Measurements from ENCODE around the gene TRABD. TPM values are rescaled to one million over a fixed set of nuclear protein-coding genes. Genes with fewer than 3 reads are reported as not detected.
"Not testable (repeated sequence)": the region's sequence is repeated elsewhere in the genome, so short reads cannot be mapped to it uniquely, and the experiment has no call there.

The TRABD gene
- polyA plus RNA-seq, 3 donors: 17.5 to 31.3 (median 29.6) TPM

- DNase-seq (ENCODE audit: extremely low read depth in 1 of 11, low read depth in 9 of 11, low spot score in 4 of 11): no peak
These were observed 8.5 kb downstream of the TRABD start for GRCh38 chr22:50194037-50194805.

GRCh38 chr22:50196256-50196655 lies 10.5 kb downstream of the TRABD start:
- DNase-seq (ENCODE audit: extremely low read depth in 1 of 11, low read depth in 9 of 11, low spot score in 4 of 11): no peak

GRCh38 chr22:50197000-50197800 lies 11.5 kb downstream of the TRABD start:
- DNase-seq (ENCODE audit: extremely low read depth in 1 of 11, low read depth in 9 of 11, low spot score in 4 of 11): no peak

- no peak for DNase-seq (ENCODE audit: extremely low read depth in 1 of 11, low read depth in 9 of 11, low spot score in 4 of 11)
These were observed 12.3 kb downstream of the TRABD start for GRCh38 chr22:50197856-50198623.

DNA sequence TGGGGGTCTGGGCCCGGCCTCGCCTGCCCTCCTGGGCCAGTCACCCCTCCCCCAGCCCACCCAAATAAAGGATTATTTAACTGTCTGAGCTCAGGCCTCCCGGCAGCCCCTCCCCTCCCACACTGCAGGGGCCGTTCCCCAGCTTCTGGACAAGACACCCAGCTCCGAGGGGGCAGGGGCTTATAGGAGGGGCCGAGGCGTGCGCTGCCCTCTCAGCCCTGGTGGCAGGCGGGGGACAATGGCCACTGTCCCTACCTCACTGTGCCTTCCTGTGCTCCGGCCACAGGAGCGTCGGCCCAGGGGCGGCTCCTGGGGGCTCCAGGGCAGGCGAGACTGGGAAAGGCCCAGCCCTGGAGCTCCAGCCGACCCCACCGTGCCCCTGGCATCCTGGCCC lies 12.9 kb downstream of the TRABD start:
- no peak for DNase-seq (ENCODE audit: extremely low read depth in 1 of 11, low read depth in 9 of 11, low spot score in 4 of 11)

DNA sequence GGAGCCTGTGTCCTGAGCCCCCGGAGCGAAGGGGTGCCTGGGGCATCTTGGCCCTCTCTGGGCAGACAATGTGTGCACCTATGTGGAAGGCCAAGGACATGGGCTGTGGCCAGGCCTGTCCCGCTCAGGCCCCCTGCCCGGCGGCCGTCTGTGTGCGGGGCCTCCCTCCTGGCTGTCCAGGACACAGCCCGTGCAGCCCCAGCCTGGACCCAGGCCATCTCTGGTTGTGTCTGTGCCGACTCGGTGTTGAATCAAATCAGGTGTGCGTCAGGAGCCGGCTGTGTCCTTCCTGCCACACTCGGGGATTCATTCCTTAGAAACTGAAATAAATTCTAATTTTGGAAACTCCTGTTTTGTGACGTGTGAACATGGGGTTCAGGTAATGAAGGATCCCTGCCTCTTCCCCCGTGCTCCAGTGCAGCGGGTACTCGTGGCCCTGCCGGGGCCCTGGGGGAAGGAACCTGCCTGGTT lies 13.6 kb downstream of the TRABD start:
- no peak for DNase-seq (ENCODE audit: extremely low read depth in 1 of 11, low read depth in 9 of 11, low spot score in 4 of 11)

GRCh38 chr22:50199829-50200460 lies 14.2 kb downstream of the TRABD start:
- DNase-seq (ENCODE audit: extremely low read depth in 1 of 11, low read depth in 9 of 11, low spot score in 4 of 11): no peak

DNA sequence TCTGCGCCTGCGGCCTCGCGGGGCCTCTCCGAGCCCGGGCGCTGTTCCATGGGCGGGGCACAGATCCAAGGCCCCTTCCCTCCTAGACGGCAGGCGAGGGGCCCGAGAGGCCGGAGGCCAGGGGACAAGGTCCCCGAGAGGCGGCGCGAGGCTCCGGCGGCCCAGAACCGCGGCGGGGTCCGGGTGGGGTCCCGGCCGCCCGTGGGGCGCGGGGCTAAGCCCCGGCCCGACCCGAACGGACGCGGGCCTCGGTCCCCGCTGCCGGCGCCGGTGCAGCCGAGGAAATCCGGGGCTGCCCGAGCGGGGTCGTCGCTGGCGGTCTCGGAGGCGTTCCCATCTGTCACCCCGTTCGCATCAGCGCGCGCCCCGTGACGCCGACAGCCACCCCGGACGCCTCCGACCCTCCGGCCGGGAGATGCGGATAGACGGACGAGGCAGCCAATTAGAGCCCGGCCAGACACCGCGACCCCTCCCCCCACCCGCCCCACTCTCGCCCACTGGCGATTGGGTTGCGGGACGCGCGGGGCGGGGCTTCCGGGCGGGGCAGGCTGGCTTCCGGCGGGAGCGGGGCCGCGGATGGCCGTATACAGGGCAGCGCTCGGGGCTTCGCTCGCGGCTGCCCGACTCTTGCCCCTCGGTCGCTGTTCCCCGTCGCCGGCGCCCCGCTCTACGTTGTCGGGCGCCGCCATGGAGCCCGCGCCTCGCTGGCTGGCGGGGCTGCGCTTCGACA lies 14.9 kb downstream of the TRABD start, which contains the start of gene SELENOO:
TSS of gene SELENOO (plus strand) at position 551 of the 730 bp plus-strand sequence. CDS start at position 577, 26 bp downstream.
- DNase-seq (ENCODE audit: extremely low read depth in 1 of 11, low read depth in 9 of 11, low spot score in 4 of 11): peak in 9 of 11 donors; percentile 64 to 89 (median 84)

GRCh38 chr22:50201191-50202129 lies 15.7 kb downstream of the TRABD start:
- DNase-seq (ENCODE audit: extremely low read depth in 1 of 11, low read depth in 9 of 11, low spot score in 4 of 11): no peak

GRCh38 chr22:50202130-50202666 lies 16.5 kb downstream of the TRABD start:
- DNase-seq (ENCODE audit: extremely low read depth in 1 of 11, low read depth in 9 of 11, low spot score in 4 of 11): no peak

GRCh38 chr22:50203288-50203687 lies 17.6 kb downstream of the TRABD start:
- no peak for DNase-seq (ENCODE audit: extremely low read depth in 1 of 11, low read depth in 9 of 11, low spot score in 4 of 11)

- DNase-seq (ENCODE audit: extremely low read depth in 1 of 11, low read depth in 9 of 11, low spot score in 4 of 11): no peak
These were observed 18.9 kb downstream of the TRABD start for GRCh38 chr22:50204571-50204970.

- not testable (repeated sequence) for DNase-seq (ENCODE audit: extremely low read depth in 1 of 11, low read depth in 9 of 11, low spot score in 4 of 11)
These were observed 19.3 kb downstream of the TRABD start for GRCh38 chr22:50204998-50205397.

GRCh38 chr22:50205781-50206569 lies 20.3 kb downstream of the TRABD start:
- DNase-seq (ENCODE audit: extremely low read depth in 1 of 11, low read depth in 9 of 11, low spot score in 4 of 11): no peak

GRCh38 chr22:50206599-50206998 lies 20.9 kb downstream of the TRABD start:
- DNase-seq (ENCODE audit: extremely low read depth in 1 of 11, low read depth in 9 of 11, low spot score in 4 of 11): no peak

Measured in renal cortex interstitium (tissue), 11 donors.